DMS79 (cell line): ENCODE results near the gene MEPCE.

ENCODE experiments used
- DNase-seq: peaks from one replicate; lab custom pipeline; 2025; lab: John Stamatoyannopoulos, UW

The MEPCE gene

DNA sequence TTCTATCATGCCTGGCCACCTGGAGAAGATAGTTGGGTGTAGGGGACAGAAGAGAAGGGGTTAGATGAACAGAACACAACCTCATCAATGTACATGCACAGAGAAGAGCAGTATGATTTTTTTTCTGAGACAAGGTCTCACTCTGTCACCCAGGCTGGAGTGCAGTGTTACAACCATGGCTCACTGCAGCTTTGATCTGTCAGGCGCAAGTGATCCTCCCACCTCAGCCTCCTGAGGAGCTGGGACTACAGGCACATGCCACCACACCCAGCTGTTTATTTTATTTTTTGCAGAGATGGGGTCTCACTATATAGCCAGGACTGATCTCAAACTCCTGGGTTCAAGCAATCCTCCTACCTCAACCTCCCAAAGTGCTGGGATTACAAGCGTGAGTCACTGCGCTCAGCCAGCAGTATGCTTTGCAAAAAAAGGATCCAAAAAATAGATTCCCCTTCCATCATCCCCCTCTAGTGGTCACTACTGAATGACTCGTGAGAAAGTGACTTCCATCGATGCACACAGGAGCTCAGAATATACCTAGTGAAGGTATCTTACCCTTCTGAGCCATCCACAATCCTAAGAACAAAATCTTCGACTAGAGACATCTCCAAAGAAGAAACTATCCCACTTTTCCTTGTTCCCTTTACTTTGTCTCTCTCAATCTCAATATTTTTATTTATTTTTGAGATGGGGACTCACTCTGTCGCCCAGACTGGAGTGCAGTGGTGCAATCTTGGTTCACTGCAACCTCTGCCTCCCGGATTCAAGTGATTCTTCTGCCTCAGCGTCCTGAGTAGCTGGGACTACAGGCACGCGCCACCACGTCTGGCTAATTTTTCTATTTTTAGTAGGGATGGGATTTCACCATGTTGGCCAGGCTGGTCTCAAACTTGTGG, 22.1 kb upstream of the MEPCE start:
- peak; percentile 9 for DNase-seq

DNA sequence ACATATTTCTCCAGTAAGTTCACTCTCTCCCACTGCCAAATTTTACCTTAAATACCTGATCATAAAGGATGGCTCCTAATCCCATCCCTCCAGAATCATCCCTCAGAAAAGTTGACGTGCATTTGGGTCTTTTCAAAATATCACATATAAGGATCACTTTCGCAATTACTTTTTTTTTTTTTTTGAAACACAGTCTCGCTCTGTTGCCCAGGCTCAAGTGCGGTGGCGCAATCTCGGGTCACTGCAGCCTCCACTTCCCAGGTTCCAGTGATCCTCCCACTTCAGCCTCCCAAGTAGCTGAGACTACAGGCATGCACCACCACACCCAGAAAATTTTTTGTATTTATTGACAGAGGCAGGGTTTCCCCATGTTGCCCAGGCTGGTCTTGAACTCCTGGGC, 18.5 kb upstream of the MEPCE start:
- DNase-seq = no peak

DNA sequence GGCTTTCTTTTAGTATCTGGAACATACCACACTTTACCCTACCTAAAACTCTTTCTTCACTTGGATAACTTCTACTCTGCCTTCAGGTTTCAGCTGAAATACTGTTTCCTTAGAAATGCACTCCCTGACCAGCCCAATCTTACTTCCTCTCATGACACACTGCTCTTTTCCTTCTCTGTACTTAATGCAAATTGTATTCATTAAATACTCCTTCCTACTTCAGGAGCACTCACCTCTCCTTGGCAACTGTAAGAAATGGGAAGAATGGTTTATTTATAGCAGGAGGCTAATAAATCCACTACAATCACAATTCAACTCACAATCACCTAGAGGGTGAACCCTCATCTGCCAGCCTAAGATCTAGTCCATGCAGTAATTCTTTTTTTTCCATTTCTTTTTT, 16.3 kb upstream of the MEPCE start:
- DNase-seq = no peak

DNA sequence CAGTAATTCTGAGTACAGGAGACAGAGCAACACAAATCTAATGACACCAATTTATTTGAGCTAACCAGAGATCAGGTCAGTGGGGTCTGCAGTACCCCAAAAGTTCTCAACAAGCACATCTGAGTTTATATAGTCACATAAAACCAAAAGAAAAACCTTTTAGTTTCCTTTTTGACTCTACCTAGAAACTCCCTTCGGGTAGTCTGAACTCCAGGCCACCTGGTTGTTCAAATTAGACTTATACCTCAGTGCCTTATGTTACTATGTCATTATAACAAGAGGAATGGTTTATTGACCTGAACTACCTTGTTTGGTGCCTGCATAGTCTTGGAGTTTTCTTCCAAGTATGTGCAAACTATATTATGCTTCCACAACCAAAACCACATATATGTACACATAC, 15.7 kb upstream of the MEPCE start:
- no peak for DNase-seq

DNA sequence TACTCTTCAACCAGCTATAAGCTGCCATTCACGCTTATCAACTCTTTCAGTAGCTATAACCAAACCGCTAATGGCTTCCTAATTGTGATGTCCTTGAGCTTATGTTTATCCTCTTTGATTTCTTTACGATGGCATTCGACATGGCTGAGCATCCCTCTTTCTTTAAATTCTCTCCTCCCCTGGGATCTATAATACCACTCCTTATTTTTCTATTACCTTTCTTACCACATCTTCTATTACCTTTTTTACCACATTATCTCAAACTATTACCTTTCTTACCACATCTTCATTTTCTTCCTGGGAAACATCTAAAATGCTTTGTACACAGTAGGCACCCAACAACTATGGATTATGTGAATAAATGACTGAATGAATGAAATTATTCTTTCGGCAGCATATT, 14.2 kb upstream of the MEPCE start:
- no peak for DNase-seq

DNA sequence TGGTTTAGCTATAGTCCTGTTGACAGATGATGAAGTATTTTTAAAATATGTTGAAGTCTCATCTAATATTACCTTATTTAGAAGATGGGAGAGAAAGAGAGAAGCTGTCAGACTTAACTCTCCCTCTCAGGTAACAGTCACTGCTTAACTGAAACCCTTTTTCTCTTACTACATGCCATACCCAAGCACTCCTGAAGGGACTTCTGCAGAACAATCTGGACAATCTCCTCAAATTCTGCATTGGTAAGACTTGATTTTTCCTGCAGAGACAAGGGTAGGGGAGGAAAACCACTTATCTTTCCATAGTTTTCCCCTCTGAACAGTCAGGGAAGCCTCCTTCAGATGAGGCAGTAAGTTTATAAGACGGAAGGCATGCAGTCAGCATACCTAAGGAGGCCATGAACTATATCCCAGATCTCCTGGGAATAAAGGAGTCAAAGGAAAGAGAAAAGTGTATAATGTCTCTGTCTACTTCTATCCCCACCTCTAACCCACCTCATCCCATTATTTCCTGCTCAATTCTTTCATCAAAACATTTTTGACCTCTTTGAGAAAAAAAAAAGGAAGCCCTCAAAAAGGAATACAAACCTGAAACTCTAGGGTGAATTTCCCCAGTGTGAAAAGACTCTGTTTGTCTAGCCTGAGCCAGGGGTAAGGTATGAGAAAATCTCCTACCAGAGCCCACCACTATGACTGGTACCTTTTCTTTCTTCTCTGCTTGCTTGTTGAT, 10.5 kb upstream of the MEPCE start:
- DNase-seq = no peak

DNA sequence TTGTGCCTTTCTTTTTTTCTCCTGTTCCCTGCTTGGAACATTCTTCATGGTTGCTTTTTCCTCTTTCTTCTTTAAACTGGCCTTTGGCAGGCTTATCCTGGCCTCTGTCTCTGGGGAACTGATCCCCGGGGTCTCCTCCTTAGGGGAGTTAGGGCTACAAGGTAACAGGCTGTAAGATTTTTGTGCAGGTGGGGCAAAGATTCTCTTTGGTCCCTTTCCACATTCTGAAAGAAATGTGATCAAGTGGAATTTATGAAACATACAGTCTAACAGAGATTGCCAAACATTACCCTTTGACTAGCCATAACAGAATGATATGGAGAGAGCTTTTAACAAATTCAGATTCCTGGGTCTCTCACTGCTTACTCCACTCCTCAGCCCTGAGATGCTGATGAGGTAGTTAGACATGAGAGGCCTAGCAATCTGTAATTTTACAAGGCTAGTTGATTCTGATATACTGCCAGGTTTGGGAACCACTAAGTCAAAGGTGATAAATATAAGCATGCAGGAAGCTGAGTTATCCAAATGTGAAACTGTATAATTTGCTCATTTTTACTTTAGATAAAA, 9.9 kb upstream of the MEPCE start:
- no peak for DNase-seq

DNA sequence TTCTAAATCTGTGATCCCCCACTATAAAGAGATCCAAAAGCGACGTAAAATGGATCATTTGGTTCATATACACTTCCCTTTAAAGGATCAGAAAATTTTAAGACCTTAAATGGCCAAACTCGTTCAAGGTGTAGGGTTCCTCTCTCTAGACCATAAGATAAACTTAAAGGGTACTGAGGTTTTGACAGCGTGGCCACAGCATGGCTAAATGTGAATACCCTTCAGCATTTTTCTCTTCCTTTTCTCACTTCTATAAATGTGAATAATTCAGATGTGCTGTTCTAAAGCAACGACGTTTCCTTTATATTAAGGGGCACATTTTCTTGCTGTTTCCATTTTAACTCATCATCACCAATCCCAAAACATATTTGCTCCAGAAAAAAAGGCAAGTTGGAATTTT, 6.3 kb upstream of the MEPCE start:
- DNase-seq = no peak

DNA sequence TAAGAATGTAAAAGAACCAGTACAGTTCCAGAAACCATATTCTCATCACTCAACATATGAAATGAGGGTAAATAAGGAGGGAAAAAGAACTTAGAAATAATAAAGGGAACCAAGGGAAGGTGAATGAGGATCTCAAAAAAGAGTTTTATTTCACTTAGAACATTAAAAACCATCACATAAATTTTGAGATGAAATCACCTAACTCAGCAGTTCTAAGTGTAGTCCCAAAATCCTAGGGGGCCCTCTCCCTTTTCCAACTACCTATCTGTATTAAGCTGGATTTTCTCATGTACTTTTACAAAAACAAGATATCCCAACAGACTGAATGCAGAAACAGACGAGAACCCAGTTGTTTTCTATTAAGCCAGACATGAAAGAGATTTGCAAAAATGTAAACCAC, 4.3 kb upstream of the MEPCE start:
- DNase-seq = no peak

DNA sequence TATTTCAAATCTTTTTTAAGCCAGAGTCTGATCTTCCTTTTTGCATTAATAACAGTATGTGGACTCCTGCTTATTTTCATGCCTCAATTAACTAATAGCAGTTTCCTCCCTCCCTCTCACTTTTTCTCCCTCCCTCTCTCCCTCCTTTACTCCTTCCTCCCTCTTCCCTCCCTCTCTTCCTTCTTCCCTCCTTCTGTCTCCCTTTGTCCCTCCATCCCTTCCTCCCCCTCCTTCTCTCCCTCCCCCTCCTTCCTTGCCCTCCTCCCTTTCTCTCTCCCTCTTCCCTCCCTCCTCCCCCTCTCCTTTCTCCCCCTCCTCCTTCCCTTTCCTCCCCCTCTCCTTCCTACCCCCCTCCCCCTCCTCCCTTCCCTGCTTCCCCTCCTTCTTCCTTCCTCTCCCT, 3.1 kb upstream of the MEPCE start:
- no peak for DNase-seq

DNA sequence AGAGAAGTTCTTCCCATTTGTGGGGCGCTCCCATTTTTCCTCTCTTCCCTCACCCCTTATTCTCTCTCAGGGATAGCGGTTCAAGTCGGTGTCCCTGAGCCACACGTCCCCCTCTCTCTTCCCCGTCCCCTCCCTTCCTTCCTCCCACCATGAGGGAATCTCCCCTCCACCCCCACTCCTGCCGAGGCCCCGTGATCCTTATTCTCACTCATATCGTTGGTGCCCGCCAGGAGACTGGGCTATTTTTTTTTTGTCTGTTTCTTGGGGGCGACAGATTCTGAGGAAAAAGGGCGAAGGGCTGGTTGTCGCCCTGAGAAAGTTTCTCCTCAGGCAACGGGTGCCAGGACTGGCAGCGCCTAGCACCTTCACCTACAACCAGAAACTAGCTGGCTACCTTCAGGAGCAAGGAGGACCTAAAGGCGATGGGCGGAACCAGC, 1.9 kb upstream of the MEPCE start:
- DNase-seq = no peak

DNA sequence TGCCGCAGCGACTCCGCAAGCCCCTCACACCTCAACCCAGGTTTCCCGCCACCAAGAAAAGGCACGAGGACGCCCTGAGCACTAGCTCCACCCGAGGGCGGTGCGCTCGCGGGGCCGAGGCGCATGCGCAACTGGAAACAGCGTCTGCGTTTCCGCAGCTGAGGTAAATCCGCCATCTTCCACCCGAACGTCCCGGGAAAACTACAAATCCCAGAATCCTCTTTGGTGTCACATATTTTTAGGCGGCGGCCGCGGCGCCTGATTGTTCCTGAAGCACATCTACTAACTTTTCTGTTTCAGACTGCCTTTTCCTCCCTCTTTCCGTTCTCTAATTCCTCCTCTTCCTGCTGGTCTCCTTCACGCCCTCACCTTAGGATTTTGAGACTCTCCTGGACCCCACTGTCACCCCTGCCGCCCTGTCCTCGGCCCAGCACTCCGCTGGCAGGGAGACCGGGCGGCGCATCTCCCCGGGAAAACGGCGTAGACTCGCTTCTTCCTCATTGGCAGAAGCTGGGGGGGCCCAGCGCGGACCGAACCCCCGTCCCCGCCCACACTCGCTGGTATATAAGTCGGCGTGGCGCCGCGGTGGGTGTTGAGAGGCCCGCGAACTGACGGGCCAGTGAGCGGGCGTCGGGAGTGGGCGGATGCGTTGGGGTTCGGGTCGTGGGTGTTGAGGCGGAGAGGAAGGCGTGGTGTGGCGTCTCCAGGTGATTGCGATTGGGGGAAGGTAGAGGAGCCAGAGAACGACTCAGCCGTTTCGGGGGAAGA, 1.2 kb upstream of the MEPCE start, which contains the start of gene ZCWPW1:
Gene ZCWPW1 (minus strand): TSS at position 505 of the 768 bp plus-strand sequence. CDS start 8,054 bp downstream, outside the sequence.
- peak; percentile 92 for DNase-seq

DNA sequence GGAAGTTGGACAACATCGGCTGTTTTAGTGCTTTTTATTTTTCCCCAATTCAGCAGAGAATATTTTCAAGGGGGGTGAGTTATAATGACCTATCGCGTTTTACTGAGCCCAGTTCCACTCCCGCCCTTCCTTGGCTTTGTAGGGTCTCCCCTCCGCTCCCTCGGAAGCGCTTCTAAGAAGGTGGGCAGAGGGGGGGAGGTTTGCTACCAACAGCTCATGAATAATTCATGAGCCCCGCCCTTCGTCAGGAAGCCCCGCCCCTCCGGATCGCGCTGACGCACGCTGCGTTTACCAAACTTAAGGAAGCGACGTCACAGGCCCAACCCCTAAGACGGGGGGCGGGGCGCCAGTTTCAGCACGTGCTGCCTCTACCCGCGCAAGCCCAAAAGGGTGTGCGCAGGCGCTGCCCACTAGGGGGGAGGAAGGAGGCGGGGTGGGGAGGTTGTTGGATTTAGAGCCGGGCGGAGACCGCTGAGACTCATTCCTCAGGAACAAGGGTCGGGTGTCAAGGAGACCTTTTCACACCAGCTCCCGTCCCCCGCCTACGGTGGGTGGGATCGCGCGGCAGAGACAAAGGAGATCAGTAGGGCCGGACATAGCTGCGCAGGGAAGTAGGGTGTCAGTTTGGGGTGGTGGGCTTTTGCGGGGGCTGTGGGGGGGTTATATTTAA, 529 bp upstream of the MEPCE start:
- peak; percentile 96 for DNase-seq

DNA sequence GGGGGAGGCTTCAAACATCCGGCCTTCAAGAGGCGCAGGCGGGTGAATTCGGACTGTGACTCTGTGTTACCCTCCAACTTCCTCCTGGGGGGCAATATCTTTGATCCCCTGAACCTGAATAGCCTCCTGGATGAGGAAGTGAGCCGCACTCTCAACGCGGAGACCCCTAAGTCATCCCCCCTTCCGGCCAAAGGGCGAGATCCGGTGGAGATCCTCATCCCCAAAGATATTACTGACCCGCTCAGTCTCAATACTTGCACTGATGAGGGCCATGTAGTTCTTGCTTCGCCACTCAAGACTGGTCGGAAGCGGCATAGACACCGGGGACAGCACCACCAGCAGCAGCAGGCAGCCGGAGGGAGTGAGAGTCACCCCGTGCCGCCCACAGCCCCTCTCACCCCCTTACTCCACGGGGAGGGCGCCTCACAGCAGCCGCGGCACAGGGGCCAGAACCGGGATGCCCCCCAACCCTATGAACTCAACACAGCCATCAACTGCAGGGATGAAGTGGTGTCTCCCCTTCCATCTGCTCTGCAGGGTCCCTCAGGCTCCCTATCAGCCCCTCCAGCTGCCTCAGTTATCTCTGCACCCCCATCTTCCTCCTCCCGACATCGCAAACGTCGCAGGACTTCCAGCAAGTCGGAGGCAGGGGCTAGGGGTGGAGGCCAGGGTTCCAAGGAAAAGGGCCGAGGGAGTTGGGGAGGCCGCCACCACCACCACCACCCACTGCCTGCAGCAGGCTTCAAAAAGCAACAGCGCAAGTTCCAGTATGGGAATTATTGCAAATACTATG, 1.1 kb downstream of the MEPCE start:
- no peak for DNase-seq

DNA sequence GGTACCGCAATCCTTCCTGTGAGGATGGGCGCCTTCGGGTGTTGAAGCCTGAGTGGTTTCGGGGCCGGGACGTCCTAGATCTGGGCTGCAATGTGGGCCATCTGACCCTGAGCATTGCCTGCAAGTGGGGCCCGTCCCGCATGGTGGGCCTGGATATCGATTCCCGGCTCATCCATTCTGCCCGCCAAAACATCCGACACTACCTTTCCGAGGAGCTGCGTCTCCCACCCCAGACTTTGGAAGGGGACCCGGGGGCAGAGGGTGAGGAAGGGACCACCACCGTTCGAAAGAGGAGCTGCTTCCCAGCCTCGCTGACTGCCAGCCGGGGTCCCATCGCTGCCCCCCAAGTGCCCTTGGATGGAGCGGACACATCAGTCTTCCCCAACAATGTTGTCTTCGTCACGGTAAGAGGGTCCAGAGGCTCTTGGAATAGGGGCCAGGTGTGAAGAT, 1.7 kb downstream of the MEPCE start:
- DNase-seq = no peak

DNA sequence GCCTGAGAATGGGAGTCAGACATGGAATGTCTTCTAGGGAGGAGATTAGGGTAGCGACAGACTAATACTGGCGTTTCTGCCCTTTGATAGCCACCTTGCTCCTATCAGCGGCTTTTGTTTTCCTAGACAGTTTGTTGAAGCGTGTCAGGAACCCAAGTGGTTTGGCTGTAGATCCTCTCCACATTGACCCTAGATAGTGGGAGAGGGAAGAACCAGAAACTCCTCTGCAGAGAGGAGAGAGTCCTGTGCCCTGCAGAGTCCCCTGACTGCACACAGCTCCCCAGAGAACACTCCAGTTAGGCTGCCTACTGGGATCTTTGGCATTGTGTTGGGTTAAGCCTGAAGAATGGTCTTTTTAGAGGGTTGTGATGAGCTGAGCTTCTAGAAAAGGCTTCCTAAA, 2.4 kb downstream of the MEPCE start:
- no peak for DNase-seq

DNA sequence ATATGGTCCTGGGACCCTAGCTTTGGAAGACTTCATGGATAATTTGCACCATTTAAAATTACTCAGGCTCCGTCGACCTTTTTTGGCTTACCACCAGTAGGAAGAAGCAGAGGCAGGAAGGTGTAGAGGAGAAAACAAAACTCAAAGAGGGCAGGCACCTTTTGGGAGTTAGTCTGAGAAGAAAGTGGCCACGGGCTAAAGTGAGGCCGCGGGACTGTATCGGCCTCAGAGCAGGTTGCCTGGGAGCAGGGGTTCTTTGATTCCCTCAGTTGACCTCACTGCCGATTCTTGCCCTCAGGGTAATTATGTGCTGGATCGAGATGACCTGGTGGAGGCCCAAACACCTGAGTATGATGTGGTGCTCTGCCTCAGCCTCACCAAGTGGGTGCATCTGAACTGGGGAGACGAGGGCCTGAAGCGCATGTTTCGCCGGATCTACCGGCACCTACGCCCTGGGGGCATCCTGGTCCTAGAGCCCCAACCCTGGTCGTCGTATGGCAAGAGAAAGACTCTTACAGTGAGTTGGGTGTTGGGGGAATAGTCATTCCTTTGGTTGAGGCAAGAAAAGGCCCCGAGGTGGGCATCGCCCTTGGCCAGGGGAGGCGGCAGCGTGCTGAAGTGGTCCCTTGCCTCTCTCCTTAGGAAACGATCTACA, 3.1 kb downstream of the MEPCE start:
- DNase-seq = no peak

DNA sequence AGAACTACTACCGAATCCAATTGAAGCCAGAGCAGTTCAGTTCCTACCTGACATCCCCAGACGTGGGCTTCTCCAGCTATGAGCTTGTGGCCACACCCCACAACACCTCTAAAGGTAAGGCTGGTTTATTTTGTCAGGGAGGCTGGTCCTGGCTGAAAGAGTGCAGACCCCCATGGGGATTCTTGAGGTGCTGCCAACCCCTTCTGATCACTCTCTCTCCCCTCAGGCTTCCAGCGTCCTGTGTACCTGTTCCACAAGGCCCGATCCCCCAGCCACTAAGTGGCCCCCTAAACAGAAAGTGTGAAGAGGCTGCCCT, 3.6 kb downstream of the MEPCE start:
- no peak for DNase-seq

DNA sequence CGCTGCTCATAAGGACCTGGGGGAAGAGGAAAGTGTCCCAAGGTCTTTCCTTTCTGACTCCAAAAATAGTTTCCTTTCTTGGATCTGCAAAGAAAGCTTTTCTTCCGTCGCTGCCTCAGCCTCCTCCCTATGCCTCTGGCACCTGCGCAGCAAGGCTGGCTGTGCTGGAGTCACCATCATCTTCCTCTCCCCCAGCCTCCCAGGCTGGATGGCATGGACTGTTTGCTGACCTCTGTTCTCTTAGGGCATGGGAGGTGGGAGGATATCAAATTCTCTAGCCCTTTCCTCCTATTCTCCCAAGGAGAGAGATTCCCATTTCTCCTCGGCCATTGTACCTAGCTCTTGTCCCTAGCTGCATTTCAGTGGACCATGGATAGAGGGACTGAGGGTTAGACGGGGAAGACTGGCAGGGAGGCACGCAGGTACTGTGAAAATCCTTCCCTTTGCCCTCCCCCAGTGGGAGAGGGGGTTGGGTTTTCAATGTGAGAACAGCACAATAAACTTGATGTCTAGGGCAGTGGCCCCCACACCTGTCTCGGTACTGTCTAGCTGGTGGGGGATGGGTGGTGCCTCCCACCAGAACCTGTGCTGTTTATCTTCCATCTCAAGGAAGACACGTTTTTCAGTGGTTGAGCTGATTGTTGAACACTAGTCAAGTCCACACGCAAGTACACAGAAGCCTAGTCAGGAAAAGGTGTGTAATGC, 4.1 kb downstream of the MEPCE start:
- DNase-seq = no peak
